Myocyte (in vitro differentiated cells): ENCODE measurements around the gene STRIP1. TPM values are rescaled to one million over a fixed set of nuclear protein-coding genes. Genes with fewer than 3 reads are reported as not detected.

Experiments used
- DNase-seq: peaks from one replicate; pipeline ENCODE4 v3.0.0-alpha.2; 2012; ENCODE audit warnings: low read depth
- total RNA-seq: library from RNA; depleted of rRNA; stranded (reverse); fragments of >200 nt; gene quantifications from 2 replicates; pipeline ENCODE4 v1.2.3, GENCODE V29; 2014

The STRIP1 gene
- total RNA-seq, 1 donor from 2014 or later = 50.9 TPM

DNA sequence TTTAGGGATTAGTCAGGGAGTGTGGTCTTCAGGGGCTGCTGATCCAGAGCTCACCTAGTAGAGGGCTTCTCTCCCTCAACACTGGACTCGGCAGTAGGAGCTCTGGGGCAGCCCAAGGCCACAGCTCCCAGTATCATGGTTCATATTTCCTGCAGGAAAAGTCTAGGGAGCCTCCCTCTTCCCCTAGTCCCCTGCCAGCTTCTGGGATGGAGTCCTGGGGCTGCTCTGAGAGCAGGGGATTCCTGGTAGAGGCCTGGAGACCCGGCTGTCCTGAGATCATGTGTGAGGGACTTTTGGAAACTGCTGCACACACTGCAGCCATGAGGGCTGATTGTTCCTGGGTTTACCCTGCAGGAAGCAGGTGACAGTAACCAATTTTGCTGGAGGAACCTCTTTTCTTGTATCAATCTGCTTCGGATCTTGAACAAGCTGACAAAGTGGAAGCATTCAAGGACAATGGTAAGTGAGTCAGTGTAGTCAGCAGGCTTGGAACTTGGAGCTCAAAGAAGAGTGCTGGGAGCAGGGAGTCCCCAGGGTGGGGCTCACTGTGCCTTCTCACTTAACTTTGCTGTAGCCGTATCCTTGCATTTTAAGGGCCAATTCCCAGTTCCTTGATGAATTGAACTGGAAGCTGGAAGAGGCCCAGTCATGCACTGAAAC lies 16.3 kb downstream of the STRIP1 start:
- DNase-seq = no peak

DNA sequence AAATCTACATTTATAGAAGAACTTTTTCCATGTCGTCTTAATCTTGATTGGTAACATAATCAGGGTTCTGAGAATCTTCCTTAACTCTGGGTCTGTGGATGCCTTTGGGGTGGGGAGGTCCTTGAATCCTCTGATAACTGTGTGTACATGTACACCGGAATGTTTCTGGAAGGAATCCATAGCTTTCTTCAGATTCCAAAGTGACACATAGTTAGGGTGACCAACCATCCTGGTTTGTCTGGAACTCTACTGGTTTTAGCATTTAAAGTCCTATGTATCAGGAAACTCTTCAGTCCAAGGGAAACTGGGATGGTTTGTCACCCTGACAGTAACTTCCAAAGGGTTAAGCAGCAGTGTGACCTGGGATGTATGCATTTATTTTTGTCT lies 16.8 kb downstream of the STRIP1 start:
- no peak for DNase-seq

DNA sequence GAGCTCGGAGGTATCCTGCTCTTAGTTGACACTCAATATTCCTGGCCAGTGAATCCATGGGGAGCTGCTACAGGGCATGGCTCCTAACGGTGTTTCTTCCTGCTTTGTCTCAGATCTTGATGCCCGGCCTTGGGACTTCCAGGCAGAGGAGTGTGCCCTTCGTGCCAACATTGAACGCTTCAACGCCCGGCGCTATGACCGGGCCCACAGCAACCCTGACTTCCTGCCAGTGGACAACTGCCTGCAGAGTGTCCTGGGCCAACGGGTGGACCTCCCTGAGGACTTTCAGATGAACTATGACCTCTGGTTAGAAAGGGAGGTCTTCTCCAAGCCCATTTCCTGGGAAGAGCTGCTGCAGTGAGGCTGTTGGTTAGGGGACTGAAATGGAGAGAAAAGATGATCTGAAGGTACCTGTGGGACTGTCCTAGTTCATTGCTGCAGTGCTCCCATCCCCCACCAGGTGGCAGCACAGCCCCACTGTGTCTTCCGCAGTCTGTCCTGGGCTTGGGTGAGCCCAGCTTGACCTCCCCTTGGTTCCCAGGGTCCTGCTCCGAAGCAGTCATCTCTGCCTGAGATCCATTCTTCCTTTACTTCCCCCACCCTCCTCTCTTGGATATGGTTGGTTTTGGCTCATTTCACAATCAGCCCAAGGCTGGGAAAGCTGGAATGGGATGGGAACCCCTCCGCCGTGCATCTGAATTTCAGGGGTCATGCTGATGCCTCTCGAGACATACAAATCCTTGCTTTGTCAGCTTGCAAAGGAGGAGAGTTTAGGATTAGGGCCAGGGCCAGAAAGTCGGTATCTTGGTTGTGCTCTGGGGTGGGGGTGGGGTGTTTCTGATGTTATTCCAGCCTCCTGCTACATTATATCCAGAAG lies 19.4 kb downstream of the STRIP1 start:
- peak; percentile 59 for DNase-seq

DNA sequence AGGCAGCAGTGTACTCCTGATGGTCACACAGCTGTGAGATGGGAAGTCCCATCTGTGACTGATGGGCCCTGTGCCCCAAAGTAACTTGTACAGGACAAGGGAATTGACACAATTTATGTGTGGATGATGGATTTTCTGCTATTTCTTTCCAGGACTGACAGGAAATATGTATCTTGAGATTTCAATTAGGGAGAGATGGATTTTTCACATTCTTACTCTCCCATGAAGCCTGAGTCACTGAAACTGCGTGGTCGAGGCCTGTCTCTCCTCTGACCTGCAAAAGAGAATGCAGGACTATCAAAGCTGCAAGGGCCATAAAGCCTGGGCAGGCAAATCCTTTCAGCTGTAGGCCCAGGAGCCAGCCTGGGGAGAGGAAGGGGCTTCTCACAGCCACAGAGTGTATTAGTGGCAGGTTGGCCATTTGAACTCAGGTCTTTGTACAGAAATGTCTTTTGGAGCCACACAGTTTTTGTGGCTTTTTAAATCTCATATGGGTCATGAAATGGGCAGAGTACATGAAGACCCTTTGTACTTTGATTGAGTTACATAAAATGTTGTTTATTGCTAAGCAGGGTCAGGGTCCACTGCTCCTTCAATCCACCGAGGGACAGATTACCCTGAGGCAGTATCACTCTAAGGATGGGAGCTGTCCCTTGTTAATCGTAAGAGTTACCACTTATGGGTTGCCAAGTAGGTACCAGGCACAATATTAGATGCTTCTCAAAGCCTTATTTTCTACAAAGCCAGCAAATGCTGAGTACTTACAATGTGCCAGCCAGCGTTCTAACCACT lies 21.3 kb downstream of the STRIP1 start:
- DNase-seq = no peak

DNA sequence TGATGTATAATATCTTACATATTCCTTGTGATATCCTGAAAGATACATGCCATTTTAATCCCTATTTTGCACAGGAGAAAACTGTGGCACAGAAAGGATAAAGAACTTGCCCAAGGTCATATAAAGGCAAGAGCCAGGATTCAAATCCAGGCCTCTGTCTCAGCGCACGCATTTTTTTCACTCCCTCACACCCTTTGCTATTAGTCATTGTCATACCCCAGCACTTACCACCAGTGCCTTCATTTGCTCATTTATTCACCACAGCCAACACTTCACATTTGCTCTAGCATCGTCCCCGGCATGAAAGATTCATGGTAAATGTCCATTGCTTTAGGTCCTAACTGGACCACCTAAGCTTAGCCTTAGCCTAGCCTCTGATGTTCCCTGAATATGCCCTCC lies 21.9 kb downstream of the STRIP1 start:
- DNase-seq = no peak

DNA sequence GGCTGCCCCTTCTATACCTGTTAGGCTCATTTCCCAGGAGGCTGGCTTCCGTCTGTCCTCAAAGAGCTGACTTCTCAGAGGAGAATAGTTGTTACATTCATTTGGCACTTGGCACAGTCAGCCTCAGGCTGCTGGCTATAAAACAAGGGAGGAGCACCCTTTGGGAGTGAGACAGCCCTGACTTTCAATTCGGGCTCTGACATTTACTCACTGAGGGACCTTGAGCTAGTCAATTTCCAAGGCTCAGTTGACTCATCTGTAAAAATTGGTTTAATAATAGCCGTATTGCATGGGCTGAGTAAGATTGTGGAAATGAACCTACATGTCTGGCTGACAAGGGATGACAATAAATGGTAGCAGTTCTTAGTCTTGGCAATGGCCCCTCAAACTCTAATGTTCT lies 22.4 kb downstream of the STRIP1 start:
- no peak for DNase-seq

DNA sequence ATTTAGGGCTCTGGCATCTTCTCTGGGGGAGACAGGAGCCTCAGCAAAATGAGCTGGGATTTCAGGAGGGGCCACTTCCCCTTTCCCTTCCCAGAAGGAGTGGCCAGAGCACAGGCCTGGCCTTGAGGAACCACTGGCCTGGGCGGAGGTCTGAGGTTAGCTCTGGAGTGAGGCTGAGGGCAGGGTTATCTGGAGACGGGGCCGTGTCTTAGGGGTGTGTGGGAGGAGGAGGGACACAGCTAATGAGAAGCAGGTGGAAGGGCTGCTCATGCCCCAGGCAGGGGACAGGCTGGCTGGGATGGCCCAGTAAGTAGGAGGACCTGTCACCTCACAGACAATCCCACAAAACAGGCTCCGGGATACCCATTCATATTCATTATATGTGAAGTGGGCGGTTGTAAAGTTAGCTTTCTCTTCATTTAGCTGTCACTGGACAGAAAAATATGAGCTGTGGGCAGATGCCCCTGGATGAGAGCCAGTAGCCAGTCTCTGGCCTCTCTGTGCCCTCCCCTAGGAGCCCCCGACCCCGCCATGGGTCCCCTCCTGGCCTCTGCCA lies 23.6 kb downstream of the STRIP1 start:
- no peak for DNase-seq

DNA sequence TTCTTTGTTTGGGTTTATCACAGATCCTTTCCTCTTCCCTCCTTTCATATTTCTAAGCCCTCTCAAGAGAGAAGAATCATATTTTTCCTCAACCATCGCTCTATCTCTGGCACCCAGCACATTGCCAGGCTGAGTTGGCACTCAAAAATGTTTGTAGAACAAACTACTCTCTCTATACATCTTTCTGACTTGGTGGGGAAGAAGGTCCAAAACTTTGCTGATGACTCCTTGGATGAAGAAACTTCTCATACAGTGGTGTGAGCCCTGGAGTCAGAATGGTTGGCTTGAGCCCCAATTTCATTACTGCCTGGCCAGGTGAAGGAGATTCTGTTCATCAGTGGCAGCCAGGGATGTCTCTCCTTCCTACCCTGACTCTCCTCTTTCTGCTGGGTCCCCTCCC lies 24.2 kb downstream of the STRIP1 start:
- DNase-seq = no peak

DNA sequence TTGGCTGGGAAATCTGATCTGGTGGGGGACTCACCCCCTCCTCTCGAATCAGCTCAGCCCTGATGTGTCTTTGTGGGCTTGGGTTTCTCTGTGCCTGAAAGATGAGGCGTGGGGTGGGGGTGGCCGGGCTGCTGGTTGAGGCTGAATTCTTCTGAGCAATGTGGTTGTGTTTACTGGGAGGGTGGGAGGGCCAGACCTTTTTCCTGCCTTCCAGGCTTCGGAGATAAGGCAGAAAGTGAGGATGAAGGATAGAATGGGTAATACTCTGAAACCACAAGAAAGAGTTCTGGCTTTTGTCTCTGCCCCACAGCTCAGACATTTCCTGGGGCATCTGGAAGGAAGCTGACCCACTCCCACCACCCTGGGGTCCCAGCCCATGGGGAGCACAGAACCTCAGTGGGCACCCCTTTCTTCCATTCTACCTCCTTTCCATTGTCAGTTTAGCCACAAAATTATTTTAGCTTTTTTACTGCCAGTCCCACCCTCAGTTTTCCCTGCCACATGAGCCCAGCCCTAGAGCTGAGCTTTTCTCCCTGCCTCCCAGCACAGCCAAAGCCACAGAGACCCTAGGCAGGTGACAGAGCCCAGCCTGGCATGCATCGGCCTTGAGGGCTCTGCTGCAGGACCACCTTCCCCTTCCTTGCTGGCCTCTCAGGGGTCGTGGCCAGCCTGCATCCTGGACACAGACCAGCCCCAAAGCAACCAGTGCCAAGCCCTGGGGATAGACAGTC lies 24.9 kb downstream of the STRIP1 start:
- no peak for DNase-seq

DNA sequence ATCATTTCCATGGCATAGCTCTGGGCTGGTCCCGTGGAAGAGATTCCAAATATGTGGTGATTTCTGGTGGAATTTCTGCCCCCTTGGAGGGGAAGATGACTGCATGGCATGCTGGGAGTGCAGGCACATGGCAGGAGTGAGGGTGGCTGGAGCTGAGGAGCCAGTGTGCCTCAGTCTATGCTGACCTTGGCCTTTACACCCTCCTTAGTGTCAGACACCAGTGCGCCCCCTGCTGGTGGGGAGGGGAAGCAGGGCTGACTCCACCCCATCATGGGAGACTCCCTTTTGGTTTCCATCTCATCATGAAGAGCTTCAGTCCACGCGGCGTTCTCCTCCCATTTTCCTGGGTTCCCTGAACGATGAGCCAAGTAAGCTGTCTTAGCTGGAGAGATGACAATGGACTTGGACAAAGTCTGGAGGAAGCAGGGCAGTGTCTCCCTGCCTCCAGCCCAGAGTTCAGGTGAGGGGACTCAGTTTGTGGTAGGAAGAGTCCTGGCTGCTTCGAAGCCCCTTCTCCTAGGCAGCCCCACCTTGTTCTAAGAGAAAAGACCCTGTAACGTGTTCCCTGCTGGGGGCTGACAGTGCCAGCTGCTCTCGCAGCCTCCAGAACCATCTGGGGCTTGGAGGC lies 25.7 kb downstream of the STRIP1 start:
- no peak for DNase-seq

DNA sequence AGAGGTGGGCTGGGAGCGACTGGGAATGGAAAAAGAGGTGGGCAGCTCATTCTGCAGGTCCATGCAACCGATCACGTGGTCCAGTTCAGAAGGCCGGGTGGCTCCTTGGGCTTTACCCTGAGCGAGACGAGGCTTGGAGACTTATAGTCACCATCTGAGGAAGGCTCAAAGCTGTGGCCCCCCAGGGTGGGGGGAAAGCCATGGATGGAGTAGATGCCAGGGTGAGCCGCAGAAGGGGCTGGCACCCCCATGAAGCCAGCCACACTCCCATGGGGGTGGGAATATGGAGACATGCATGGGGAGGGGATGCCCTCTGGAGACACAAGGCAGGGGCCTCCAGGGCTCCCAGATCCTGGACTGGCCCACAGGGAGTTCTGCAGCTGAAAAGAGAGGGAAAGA lies 26.2 kb downstream of the STRIP1 start:
- no peak for DNase-seq

DNA sequence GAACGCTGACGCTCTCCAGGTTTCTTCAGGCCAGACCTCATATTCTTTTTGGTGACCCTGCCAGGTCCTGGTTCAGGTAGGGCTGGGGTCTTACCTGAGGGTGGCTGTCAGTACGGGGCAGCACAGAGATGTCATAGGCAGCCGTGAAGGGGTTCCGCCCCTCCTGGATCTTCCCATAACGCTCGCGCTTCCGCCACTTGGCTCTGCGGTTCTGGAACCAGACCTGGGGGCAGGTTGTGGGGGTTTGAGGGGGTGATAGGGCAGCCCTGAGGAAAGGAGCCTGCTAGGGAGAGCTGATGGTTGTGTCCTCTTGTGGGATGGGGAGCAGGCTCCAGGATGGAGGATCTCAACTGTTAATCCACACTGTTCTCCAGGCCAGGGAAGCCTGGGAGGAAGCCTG lies 26.9 kb downstream of the STRIP1 start:
- DNase-seq = no peak

DNA sequence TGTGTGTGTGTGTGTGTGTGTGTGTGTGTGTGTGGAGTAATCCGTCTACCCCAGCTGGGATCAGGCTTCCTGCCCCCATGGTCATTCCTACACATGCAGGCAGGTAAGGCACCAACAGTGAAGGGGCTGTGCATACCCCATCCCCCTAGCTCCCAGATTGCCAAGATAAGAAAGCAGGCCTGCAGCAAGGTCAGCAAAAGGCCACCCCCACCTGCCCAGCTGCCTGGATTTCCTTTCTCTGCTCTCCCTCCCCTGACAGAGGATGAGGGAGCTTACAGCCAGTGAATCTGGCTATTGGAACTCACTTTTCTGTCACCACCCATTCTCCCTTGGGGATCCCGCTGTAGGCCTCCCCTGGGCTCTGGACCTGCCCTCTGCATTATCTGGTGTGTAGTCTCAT lies 28.2 kb downstream of the STRIP1 start:
- no peak for DNase-seq

DNA sequence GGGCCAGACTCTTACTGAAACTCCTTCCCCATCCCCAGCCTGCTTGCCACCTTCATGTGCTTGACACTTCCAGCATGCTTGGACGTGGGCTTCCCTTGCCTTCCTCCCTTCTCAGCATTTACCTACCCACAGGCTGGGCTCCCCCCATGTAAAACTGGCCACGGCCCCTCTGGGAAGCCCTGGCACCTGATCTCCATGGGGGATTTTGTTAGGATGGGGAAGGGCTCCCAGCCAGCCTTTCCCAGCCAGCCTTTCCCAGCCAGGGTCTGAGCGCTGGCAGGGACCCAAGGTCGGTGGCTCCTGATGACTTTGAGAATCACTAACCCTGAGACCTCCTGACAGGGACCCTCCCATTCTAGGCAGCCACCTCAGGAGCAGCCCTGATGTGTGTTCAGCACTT lies 29.4 kb downstream of the STRIP1 start:
- no peak for DNase-seq

DNA sequence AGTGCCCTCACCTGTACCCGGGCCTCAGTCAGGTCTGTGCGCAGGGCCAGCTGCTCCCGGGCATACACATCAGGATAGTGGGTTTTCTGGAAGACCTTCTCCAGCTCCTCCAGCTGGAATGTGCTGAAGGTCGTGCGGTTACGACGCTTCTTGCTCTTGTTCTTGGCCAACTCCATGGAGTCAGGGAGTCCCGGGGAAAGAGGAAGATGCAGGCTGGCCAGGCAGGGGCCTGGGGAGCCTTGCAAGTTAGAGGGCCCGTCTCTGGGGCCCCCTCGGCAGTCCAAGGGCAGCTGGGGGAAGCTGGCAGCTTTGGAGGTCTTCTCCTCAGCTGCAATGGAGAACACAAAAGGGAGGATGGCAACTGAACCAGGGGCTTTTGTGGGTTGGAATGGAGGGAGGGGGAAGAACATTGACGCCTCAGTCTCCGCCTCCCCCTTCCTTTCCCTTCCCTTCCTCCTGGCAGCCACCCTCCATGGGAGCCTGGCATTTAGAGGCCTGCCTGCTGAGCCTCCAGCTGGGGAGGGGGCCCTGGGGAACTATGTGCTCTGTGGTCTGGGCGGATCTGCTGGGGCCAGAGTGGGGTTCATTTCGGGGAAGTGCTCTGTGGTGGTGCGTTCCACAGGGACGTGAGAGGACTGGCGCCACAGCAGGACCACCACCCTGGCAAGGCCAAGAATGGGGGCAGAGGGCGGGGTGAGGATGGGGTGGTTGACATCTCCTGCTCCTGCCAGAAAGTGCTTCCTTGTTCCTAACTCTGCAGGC lies 30.3 kb downstream of the STRIP1 start:
- DNase-seq = no peak

DNA sequence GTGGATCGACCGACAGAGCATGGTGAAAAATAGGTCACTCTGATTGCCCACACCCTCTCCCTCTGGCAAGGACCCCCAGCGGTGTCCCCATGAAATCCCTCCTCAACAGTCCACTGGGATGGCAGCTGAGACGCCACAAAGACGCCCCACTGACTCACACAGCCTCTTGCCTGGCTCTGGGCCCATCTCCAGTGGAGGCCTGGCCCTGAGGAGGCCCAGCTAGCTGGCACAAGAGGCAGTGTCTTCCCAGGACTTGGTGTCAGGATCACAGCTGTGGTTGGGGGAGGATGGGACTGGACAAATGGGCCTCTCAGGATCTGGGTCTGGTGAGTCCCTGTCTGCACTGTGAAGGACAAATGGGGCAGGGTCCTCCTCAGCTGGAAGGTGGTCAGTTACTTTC lies 31.4 kb downstream of the STRIP1 start:
- DNase-seq = no peak

DNA sequence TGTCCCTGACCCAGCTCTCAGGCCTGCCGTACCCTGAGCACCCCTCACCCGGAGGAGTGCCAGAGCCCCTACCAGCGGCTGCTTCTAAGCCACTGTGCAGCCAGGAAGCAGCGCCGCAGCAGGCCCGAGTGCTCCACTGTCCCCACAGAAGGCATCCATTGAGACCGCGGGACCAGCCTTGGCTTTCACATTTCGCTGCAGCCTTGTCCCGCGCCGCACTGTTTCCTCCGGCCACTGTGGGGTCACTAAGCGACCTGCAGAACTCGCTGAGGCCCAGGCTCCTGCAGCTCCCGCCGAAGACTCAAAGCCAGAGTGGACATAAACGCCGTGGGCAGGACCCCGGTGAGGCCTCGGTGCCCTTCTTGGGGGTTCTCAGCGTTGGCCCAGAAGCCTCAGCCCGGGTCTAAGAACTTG lies 33.1 kb downstream of the STRIP1 start:
- DNase-seq = no peak

DNA sequence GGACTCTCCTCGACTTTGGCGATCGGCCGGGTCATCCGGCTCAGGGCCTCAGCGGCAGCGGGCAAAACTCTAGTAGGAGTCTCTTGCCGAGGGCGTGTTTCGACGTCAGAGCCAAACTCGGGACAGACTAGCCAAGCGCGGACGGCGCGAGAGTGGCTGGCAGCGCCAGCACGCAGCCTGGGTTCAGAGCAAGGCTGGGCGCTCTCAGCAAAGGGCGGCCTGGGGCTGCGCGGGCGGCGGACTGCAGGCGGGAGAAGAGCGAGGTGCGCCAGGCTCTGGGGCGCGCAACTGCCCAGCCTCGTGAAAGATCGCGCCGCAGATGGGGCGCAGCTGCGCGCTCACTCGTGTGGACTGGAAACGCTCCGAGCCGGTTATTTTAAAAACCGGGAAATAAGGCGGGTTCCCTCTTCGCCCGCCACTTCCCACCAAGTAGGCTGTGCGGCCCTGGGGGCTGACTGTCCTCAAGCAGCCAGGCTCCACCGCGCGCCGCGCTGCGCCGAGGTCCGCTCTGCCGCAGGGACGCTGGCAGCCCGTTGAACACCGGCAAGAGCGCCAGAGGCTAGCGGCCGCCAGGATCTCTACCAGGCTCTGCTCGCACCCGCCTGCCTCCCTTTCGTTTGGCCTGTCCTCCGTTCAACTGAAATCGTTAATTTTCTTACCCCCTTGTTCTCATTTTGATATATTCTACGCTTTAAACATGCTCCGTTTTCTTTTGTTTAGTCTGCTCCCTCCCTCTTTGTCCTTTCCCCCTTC lies 33.6 kb downstream of the STRIP1 start:
- no peak for DNase-seq
